ENCODE data around the gene ZFP36. TPM values are rescaled to one million over a fixed set of nuclear protein-coding genes. Genes with fewer than 3 reads are reported as not detected.

ZFP36 gene
- polyA plus RNA-seq, 2 of the 4 experiments (the other 2 are of a cell fraction) = 22.1 to 29.1 TPM

GRCh38 chr19:39390751-39391437 is 15.8 kb upstream of the ZFP36 start, which contains the start of the genes MED29 and PAF1 (continued):
- TF ChIP-seq MYC (IDR thresholded peaks at IDR 0.05; ENCODE audit: borderline replicate concordance, low read length) (peak; percentile 15), SMC3 (IDR thresholded peaks at IDR 0.05) (0 out of 3 replicates have a peak, but pooled peaks have one; percentile 17), ZSCAN20 (CRISPR knock-in tag; IDR thresholded peaks at IDR 0.05) (no peak), E2F6 (IDR thresholded peaks at IDR 0.05; ENCODE audit: borderline replicate concordance, low read depth) (peak; percentile 83), ATOH8 (CRISPR knock-in tag; IDR thresholded peaks at IDR 0.05; ENCODE audit: low read depth) (no peak), CHD4 (IDR thresholded peaks at IDR 0.05; ENCODE audit: borderline replicate concordance) (no peak), POLR2A (IDR thresholded peaks at IDR 0.05; ENCODE audit: low read length) (peak; percentile 99), FOSB (CRISPR knock-in tag; IDR thresholded peaks at IDR 0.05) (no peak), RARB (CRISPR knock-in tag; IDR thresholded peaks at IDR 0.05) (no peak), REST (IDR thresholded peaks at IDR 0.05) (no peak), PBX3 (IDR thresholded peaks at IDR 0.05) (peak; percentile 93), RFX5 (IDR thresholded peaks at IDR 0.05) (peak; percentile 74; the same call in 1 of the 2 replicates), HMGXB4 (CRISPR knock-in tag; IDR thresholded peaks at IDR 0.05; ENCODE audit: borderline replicate concordance) (peak; percentile 75; the same call in 1 of the 2 replicates), NR3C1 (IDR thresholded peaks at IDR 0.05) (no peak), EHF (CRISPR knock-in tag; IDR thresholded peaks at IDR 0.05) (no peak), ZC3H11A (IDR thresholded peaks at IDR 0.05) (no peak), USF2 (IDR thresholded peaks at IDR 0.05) (no peak), FOXS1 (CRISPR knock-in tag; IDR thresholded peaks at IDR 0.05) (no peak)
